Measurements from ENCODE around the gene DHCR7.

The DHCR7 gene

GRCh38 chr11:71410363-71410966, 37.7 kb downstream of the DHCR7 start:
- TF ChIP-seq CTCF (conservative IDR thresholded peaks at IDR 0.05; ENCODE audit: low read depth, low read length), result no peak
- no peak overlapping the region for H3K4me3 ChIP-seq (ENCODE audit: low read length)
- no peak for DNase-seq (ENCODE audit: low read depth)

DNA sequence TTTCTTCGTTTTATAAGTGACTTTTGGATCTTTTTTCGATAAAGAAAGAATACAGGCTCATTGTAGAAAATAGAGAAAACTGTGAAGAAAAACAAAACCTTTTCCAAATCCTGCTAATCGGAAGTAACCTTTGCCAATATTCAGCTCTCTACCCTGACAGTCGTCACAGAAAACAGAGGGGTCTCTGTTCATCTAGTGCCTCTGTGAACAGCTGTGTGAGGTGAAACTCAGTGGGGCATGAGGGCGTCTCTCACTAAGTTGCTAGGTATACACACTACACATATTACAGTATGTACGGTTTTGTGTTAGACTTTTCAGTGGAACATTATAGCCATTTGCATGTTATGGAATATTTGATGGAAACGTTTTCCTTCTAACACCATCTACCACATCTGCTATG, 39.4 kb downstream of the DHCR7 start:
- no peak overlapping the region for H3K4me3 ChIP-seq (ENCODE audit: low read length)
- DNase-seq (ENCODE audit: low read depth), result no peak
- no peak for TF ChIP-seq CTCF (conservative IDR thresholded peaks at IDR 0.05; ENCODE audit: low read depth, low read length)

DNA sequence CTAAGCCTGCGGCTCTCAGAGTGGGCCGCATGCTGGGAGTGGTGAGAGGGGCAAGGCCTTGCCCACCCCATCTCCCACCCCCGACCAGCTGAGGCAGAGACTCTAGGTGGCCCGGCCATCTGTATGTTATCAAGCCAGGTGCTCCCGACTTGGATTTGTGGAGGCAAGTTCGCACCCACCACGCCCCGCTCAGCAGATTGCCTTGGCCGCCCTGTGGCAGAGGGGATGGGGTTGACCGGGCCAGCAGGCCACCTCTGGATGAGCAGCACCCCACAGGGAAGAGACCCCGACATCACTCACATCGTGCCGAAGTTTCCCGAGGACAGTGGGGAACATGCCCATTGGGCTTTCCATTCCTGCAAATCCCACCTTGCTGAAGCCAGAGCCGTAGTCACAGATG, 40.8 kb downstream of the DHCR7 start:
- no peak for DNase-seq (ENCODE audit: low read depth)
- H3K4me3 ChIP-seq (ENCODE audit: low read length), result no peak overlapping the region
- no peak for TF ChIP-seq CTCF (conservative IDR thresholded peaks at IDR 0.05; ENCODE audit: low read depth, low read length)

DNA sequence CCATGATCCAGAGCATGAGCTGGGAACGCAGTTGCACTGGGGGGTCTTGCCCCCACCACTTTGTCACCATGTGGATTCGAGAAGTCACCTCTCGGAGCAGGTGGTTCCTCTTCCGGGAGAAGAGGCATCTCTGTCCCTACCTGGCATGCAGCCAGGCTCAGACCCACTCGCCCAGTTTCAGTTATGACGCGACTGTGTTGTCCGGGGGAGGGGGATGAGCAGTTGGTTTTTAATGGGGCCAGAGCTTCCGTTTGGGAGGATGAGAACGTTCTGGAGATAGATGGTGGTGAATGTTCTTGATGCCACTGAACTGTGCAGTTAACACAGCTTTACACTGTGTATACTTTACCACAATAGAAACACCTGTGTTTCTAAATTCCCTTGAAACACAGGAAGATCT, 41.5 kb downstream of the DHCR7 start:
- no peak overlapping the region for H3K4me3 ChIP-seq (ENCODE audit: low read length)
- TF ChIP-seq CTCF (conservative IDR thresholded peaks at IDR 0.05; ENCODE audit: low read depth, low read length), result no peak
- DNase-seq (ENCODE audit: low read depth), result no peak

- H3K4me3 ChIP-seq (ENCODE audit: low read length), result no peak overlapping the region
- no peak for DNase-seq (ENCODE audit: low read depth)
- no peak for TF ChIP-seq CTCF (conservative IDR thresholded peaks at IDR 0.05; ENCODE audit: low read depth, low read length)
Measured at GRCh38 chr11:71404209-71404608, 44.0 kb downstream of the DHCR7 start.

- H3K4me3 ChIP-seq (ENCODE audit: low read length), result no peak overlapping the region
- no peak for DNase-seq (ENCODE audit: low read depth)
- no peak for TF ChIP-seq CTCF (conservative IDR thresholded peaks at IDR 0.05; ENCODE audit: low read depth, low read length)
Measured at GRCh38 chr11:71402878-71403277, 45.3 kb downstream of the DHCR7 start.

DNA sequence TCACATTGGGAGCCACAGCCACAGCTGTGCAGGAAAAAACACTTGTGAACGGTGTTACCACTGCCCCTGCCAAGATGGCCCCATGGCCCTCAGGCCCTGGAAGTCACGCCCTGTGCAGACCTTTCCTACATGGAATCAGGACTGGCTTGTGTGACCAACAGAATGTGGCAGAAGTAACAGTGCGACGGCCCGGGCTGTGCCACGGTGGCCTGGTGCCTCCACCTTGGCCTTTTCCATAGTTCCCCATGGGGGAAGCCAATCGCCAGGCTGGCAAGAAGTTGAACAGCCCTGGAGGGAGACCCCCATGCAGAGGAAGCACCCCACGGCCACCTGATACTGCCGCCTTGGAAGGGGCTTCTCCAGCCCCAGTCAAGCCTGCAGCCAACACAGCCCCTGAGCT, 48.0 kb downstream of the DHCR7 start:
- no peak for DNase-seq (ENCODE audit: low read depth)
- TF ChIP-seq CTCF (conservative IDR thresholded peaks at IDR 0.05; ENCODE audit: low read depth, low read length), result no peak
- H3K4me3 ChIP-seq (ENCODE audit: low read length), result no peak overlapping the region

Measured in retinal pigment epithelial cell (primary cell).